GM21515 (cell line): ENCODE data around the gene CCT3.
A peak's percentile ranks its signal among the peaks of the same experiment; 100 is the strongest.

Experiments
- ATAC-seq: cut with Tn5 transposase; IDR thresholded peaks from one replicate; pipeline ENCODE4 v1.9.1; 2021; ENCODE audit not compliant: unreplicated experiment

Gene CCT3

GRCh38 chr1:156282479-156283222 is 55.4 kb downstream of the CCT3 start, which contains the start of gene SMG5:
Gene SMG5 (minus strand): TSS chr1:156282825. CDS start chr1:156282680, 145 bp downstream.
- ATAC-seq: peak; percentile 73

- ATAC-seq: peak; percentile 7
Measured at GRCh38 chr1:156281693-156282478, 56.2 kb downstream of the CCT3 start.

GRCh38 chr1:156281281-156281680 is 56.8 kb downstream of the CCT3 start:
- ATAC-seq: no peak

GRCh38 chr1:156279837-156280236 is 58.3 kb downstream of the CCT3 start:
- ATAC-seq: no peak

- ATAC-seq: no peak
Measured at GRCh38 chr1:156276966-156277381, 61.1 kb downstream of the CCT3 start.

GRCh38 chr1:156276532-156276931 is 61.6 kb downstream of the CCT3 start:
- ATAC-seq: no peak

GRCh38 chr1:156270314-156270713 is 67.8 kb downstream of the CCT3 start:
- no peak for ATAC-seq

GRCh38 chr1:156268336-156268735 is 69.8 kb downstream of the CCT3 start:
- ATAC-seq: no peak

GRCh38 chr1:156266051-156266450 is 72.0 kb downstream of the CCT3 start:
- no peak for ATAC-seq

- no peak for ATAC-seq
Measured at GRCh38 chr1:156263288-156263655, 74.8 kb downstream of the CCT3 start.

GRCh38 chr1:156262461-156263287 is 75.4 kb downstream of the CCT3 start:
- no peak for ATAC-seq

GRCh38 chr1:156260896-156261295 is 77.2 kb downstream of the CCT3 start:
- no peak for ATAC-seq

- ATAC-seq: no peak
Measured at GRCh38 chr1:156259805-156260204, 78.3 kb downstream of the CCT3 start.
